T-helper 17 cell (primary cell): ENCODE results near the gene TBC1D22A. TPM values are rescaled to one million over a fixed set of nuclear protein-coding genes. Genes with fewer than 3 reads are reported as not detected.

Source experiments
- ATAC-seq: fragments of 150-1000 bp; cut with Tn5 transposase; 2 replicates; pipeline ENCODE4 v1.10.0; 2021; ENCODE audit warnings: mild to moderate bottlenecking, moderate library complexity
- DNase-seq, 3 donors: peaks; one replicate each; pipeline versions ENCODE4 v3.0.0 to v3.0.0-alpha.2; 2020 to 2021
- H3K9me3 ChIP-seq: one replicate; pipeline ENCODE4 v1.7.0; 2013; ENCODE audit warnings: low read length, mild to moderate bottlenecking; ENCODE audit not compliant: control insufficient read depth, poor library complexity, severe bottlenecking
- H3K27ac Mint-ChIP-seq: one replicate; pipeline ENCODE4 v1.8.0; 2022; ENCODE audit warnings: mild to moderate bottlenecking, moderate library complexity, mixed read lengths
- H3K27me3 Mint-ChIP-seq: one replicate; pipeline ENCODE4 v1.8.0; 2022; ENCODE audit warnings: mixed read lengths
- H3K36me3 Mint-ChIP-seq: one replicate; pipeline ENCODE4 v1.8.0; 2022; ENCODE audit warnings: low read depth, mixed read lengths
- H3K4me1 Mint-ChIP-seq: one replicate; pipeline ENCODE4 v1.8.0; 2022; ENCODE audit warnings: mild to moderate bottlenecking, mixed read lengths
- H3K4me3 Mint-ChIP-seq: one replicate; pipeline ENCODE4 v1.8.0; 2022; ENCODE audit warnings: mild to moderate bottlenecking, moderate library complexity, mixed read lengths
- total RNA-seq, 4 donors: library from RNA in 2 of 4; stranded (reverse) in 2 of 4; gene quantifications; one replicate each; pipeline ENCODE4 v1.2.3 and lab custom pipeline; 2022 to 2026

The TBC1D22A gene, protein sequence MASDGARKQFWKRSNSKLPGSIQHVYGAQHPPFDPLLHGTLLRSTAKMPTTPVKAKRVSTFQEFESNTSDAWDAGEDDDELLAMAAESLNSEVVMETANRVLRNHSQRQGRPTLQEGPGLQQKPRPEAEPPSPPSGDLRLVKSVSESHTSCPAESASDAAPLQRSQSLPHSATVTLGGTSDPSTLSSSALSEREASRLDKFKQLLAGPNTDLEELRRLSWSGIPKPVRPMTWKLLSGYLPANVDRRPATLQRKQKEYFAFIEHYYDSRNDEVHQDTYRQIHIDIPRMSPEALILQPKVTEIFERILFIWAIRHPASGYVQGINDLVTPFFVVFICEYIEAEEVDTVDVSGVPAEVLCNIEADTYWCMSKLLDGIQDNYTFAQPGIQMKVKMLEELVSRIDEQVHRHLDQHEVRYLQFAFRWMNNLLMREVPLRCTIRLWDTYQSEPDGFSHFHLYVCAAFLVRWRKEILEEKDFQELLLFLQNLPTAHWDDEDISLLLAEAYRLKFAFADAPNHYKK
- total RNA-seq (10 to 100 TPM; 42.1 to 43.8 TPM), total RNA-seq (lab: John Stamatoyannopoulos, UW) (51.3 to 80.1 reads per million in 2 donors)

DNA sequence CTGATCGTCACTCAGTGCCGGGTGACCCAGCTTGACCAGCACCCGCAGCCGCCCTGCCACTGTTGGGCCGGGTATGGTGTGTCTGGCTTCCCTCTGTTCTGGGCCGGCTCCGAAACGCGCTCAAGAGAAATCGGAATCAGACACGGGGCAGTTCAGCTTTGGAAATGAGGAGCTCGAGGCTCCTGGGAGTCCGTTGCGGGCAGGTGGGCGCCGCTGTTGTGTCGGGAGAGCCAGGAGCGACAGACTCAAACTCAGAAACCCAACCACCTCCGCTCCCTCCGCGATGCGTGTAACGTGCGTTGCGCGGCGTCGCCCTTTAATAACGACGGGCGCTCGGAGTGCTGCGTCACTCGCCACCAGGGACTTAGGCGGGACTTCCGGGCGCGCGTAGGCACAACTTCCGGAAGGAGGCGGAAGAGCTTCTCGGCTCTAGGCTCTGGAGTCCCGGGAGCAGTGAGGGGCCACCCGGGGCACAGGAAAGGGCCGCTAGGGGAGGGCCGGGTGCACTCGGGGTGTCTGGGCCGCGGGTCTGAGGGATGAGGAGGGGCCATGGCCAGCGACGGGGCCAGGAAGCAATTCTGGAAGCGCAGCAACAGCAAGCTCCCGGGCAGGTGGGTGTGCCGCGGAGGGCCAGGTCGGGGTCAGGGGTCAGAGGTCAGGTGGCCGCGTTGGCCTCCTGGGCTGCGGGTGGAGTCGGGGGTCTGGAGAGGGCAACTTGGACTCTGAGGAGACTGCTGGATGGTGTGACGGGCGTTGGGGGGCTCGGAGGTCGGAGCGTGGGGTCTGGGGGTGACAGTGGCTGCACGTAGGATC, at the start of gene TBC1D22A:
TBC1D22A (plus strand) TSS at position 413 of the 813 bp plus-strand sequence; CDS start at position 550, 137 bp downstream.
- Mint-ChIP-seq H3K4me3 (peak within 1 kb of the TSS; percentile 97), H3K27ac (peak within 1 kb of the TSS; percentile 100), H3K36me3 (peaks cover 1% of the 10 kb centered on the region), H3K27me3 (no peaks in the 10 kb centered on the region), H3K4me1 (peaks cover 48% of the 10 kb centered on the region)
- H3K9me3 ChIP-seq = no peaks in the 10 kb centered on the region
- ATAC-seq (peak; percentile 92), DNase-seq (peak; percentile 87 to 94 (median 89))

DNA sequence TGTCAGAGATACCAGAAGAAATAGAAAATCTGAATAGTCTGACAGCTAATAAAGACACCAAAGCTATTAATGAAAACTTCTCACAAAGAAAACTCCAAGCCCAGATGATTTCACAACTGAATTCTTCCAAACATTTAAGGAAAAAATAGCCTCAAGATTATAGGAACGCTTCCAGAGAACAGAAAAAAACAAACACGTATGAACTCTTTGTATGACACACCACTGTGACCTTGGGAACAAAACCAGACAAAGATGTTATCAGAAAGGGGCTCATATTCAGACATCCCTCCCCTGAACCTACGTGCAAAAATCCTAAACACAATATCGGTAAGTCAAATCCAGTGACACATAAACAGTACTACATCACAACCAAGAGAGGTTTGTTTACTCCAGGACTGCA, 47.9 kb upstream of the TBC1D22A start:
- H3K9me3 ChIP-seq = no peaks in the 10 kb centered on the region
- DNase-seq (no peak), ATAC-seq (peak; percentile 27)
- Mint-ChIP-seq H3K4me1 (peaks cover 24% of the 10 kb centered on the region), H3K36me3 (peaks cover 4% of the 10 kb centered on the region), H3K27me3 (no peaks in the 10 kb centered on the region), H3K4me3 (no peak overlapping the region), H3K27ac (peak overlapping the region; percentile 91)

DNA sequence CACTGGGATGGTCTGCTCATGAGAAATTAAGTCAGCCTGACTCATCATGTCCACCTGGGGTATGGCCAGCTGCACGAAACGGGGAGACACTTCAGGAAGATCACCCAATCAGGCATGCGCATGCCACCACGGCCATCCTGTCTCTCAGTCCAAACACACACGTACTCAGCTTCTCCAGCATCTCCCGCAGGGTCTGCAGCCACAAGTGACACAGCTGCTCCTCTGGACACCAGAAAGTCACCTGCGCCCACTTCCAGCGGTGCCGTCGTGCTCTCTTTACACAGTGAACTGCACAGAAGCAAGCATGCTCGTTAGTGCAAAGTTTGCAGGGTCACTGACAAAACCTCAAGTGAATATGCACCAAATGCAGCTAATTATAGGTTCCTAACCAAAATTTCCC, 42.5 kb upstream of the TBC1D22A start:
- peak overlapping the region; percentile 67 for H3K4me3 Mint-ChIP-seq
- no peak for DNase-seq
- no peak for ATAC-seq
- H3K36me3 Mint-ChIP-seq = peaks cover 7% of the 10 kb centered on the region
- peaks cover 35% of the 10 kb centered on the region for H3K4me1 Mint-ChIP-seq
- no peaks in the 10 kb centered on the region for H3K27me3 Mint-ChIP-seq
- H3K9me3 ChIP-seq = no peaks in the 10 kb centered on the region
- no peak overlapping the region for H3K27ac Mint-ChIP-seq

DNA sequence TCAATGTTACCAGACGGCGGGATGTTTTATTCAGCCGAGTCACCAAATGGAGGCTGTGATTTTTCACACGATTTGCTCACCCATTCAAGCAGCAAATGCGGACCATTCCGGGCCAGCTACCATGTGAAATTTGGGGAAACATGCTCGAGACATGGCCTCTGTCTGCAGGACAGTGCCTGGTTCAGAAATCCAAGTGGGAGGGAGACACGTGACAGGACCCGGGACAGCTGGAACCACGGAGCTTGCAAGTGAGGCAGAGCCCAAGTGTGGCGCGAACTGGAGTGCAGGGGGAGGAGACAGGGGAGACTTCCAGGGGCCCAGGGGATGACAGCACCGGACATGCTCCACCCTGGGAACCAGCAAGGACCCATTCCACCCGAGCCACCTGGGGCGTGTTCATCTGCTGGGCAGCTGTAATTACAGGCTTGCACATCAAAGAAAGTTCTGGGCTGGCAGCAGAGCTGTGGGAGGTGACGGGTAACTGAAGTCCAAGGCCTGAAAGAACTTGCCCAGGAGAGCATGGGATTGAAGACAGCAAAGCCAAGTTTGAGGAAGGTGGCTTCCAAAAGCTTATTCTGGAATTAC, 40.9 kb upstream of the TBC1D22A start:
- DNase-seq = no peak
- Mint-ChIP-seq H3K4me3 (no peak overlapping the region), H3K4me1 (peaks cover 33% of the 10 kb centered on the region), H3K36me3 (peaks cover 7% of the 10 kb centered on the region), H3K27ac (peak overlapping the region; percentile 83), H3K27me3 (no peaks in the 10 kb centered on the region)
- ATAC-seq = no peak
- no peaks in the 10 kb centered on the region for H3K9me3 ChIP-seq

DNA sequence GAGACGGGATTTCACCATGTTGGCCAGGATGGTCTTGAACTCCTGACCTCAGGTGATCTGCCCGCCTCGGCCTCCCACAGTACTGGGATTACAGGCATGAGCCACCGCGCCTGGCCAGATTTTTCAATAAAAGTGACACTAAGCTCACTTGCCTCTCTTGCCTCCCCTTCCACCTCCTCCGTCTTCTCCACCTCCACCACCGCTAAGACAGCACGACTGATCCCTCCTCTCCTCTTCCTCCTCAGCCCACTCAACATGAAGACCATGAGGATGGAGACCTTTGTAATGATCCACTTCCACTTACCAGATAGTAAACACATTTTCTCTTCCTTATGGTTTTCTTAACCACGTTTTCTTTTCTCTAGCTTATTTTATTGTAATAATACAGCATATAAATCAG, 38.6 kb upstream of the TBC1D22A start:
- H3K36me3 Mint-ChIP-seq = peaks cover 3% of the 10 kb centered on the region
- peak overlapping the region; percentile 86 for H3K27ac Mint-ChIP-seq
- DNase-seq (no peak), ATAC-seq (no peak)
- H3K9me3 ChIP-seq = no peaks in the 10 kb centered on the region
- H3K4me1 Mint-ChIP-seq = peaks cover 40% of the 10 kb centered on the region
- no peaks in the 10 kb centered on the region for H3K27me3 Mint-ChIP-seq
- H3K4me3 Mint-ChIP-seq = no peak overlapping the region

DNA sequence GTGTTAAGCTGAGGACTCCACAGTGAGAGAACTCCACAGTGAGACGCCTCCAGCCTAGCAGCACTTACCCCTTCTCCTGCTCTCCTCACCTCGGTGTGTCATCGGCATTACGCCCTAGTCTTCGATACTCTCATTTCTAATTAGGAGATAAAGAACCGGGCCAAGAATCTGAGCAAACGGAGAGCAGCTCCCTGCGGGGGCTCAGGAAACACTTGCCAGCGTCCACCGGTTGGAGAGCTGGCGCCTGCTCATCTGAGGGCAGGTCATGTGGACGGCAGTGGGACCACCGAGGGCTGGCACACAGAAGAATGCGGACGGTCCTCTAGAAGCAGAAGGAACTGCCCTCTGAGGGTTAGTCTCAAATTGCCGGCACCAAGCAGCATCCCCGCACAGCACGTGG, 37.4 kb upstream of the TBC1D22A start:
- Mint-ChIP-seq H3K4me3 (no peak overlapping the region), H3K27ac (no peak overlapping the region), H3K36me3 (peaks cover 3% of the 10 kb centered on the region), H3K27me3 (no peaks in the 10 kb centered on the region), H3K4me1 (peaks cover 45% of the 10 kb centered on the region)
- ATAC-seq (no peak), DNase-seq (no peak)
- H3K9me3 ChIP-seq = no peaks in the 10 kb centered on the region

DNA sequence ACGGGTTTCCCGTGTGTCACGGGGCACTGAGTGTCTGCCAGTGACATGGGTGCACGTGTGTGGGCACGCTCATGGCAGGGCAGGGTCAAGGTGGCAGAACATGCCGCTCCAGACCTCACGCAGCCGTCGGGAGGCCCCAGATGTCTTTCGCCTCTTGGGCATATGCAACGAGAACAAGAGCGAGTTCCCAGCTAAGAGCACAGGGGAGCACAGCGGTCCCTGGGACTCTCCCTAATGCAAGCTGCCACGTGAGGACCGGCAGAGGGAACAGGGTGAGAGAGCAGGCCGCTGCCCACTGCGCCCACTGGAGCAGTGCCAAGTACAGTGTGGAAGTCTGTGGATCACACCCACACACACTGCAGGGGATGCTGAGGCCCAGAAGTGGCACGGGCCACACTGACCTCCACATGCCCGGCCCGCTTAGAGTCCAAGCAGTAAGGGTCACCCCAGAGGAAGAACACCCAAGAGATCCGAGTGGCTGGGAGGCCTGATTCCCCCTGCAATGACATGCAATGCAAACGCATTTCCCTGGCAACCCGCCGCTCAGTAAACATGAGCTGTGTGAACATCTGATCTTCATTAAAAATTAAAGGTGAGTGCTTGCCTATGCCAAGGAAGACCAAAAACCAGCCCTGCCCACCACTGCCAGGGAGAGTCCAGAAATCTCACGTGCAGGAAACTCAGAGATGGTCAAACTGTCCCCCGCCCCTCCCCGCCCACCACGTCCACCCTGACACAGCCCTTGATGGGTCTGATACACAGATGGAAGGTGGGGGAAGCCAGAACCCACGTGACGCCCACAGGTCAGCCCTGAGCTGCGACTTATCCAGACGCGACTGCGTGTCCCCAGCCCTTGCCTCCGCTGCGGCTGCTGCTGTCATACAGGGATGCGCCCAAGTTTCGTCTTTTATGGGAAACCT, 36.1 kb upstream of the TBC1D22A start:
- Mint-ChIP-seq H3K4me1 (peaks cover 52% of the 10 kb centered on the region), H3K36me3 (peaks cover 3% of the 10 kb centered on the region), H3K27ac (peak overlapping the region; percentile 97), H3K27me3 (no peaks in the 10 kb centered on the region), H3K4me3 (no peak overlapping the region)
- ATAC-seq (no peak), DNase-seq (no peak)
- no peaks in the 10 kb centered on the region for H3K9me3 ChIP-seq

DNA sequence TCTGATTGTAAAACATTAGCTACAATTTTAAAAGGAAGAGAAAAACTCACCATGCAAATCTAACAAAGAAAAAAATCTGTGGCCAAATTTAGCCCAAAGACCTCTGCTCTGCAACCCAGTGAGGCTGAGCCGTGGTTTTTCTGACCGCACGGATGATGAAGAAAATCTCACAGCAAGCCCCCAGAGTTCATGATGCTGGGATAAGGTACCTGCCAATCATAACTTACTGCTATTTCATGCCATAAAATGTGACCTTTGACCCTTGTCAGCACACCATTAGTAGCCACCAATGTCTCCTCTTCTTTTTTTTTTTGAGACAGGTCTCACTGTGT, 35.5 kb upstream of the TBC1D22A start:
- H3K9me3 ChIP-seq = no peaks in the 10 kb centered on the region
- peak overlapping the region; percentile 15 for H3K4me3 Mint-ChIP-seq
- peaks cover 54% of the 10 kb centered on the region for H3K4me1 Mint-ChIP-seq
- DNase-seq (no peak), ATAC-seq (no peak)
- H3K36me3 Mint-ChIP-seq = peaks cover 6% of the 10 kb centered on the region
- no peaks in the 10 kb centered on the region for H3K27me3 Mint-ChIP-seq
- H3K27ac Mint-ChIP-seq = peak overlapping the region; percentile 97

DNA sequence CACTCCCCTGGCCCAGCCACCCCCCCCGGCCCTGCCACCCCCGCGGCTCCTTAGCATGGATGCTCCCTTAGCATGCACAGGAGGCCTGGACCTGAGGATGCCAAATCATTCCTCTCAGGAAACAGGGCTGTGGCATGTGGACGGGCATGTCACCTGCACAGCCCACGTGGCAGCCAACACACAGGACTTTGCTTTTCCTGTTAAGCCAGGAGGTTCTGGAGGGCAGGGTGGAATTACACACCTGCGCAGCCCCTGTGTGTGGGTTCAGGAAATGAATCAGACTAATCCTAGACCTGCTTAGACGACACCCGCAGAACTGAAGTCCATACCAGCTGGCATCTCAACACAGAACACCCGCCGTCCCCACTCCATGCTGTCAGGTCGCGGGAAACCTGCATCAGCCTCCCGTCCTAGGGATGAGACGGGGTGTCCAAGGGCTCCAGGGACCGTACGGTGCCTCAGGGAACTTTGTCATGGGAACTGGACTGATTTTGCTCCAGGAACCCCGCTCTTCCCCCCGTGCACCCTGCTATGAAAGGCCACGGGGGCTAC, 34.6 kb upstream of the TBC1D22A start:
- Mint-ChIP-seq H3K27me3 (no peaks in the 10 kb centered on the region), H3K27ac (peak overlapping the region; percentile 97), H3K4me1 (peaks cover 53% of the 10 kb centered on the region), H3K36me3 (peaks cover 6% of the 10 kb centered on the region), H3K4me3 (peak overlapping the region; percentile 62)
- no peaks in the 10 kb centered on the region for H3K9me3 ChIP-seq
- DNase-seq (no peak), ATAC-seq (no peak)

DNA sequence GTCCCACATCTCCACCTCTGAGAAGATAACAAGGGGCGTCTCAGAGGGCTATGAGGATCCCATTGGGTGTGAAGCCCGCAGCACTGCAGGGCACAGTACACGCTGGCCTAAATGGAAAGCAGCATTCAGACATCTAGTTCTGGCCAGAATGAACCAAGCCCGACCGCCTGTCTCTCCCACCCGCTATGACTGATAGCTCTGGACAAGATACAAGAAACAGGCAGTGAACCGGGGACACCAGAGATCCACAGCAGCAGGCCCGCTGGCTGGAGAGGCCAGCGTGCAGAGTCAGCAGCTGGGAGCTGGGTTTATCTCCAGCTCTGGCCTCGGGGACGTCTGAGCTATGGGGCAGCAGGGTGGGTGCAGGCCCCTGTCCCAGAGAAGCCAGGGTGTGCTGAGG, 34.0 kb upstream of the TBC1D22A start:
- peak overlapping the region; percentile 97 for H3K27ac Mint-ChIP-seq
- H3K9me3 ChIP-seq = no peaks in the 10 kb centered on the region
- H3K4me1 Mint-ChIP-seq = peaks cover 49% of the 10 kb centered on the region
- H3K4me3 Mint-ChIP-seq = peak overlapping the region; percentile 62
- ATAC-seq (no peak), DNase-seq (no peak)
- peaks cover 6% of the 10 kb centered on the region for H3K36me3 Mint-ChIP-seq
- H3K27me3 Mint-ChIP-seq = no peaks in the 10 kb centered on the region

DNA sequence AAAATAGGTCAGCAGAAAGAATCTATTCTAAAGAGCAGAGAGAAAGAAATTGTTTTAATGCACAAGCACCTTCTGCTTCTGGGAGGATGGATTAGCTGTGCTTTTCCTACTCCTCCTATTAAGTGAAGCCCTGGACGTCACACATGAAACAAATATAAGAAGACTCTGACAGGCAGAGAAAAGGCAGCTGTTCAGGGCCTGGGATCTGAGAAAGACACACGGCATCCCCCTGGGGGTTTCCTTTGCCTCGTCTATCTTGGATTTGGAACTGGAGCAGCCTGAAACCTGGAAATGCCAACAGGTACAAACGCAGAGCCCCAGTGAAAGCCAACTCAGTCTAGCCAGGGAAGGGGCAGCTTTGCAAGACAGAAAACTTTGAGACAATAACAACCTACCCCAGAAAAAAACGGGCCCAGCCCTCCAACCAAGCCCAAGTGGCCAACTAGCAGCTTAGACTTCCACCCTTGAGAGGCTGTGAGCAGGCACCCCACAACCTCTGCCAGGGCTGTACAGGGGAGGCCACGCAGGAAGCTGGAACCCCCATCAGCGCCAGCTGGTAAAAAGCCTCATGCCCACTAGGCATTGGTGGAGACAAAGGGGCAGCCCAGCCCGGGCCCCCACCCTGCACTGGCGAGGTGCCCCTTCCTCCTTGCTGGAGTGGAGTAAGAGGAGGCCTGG, 31.7 kb upstream of the TBC1D22A start:
- H3K36me3 Mint-ChIP-seq = peaks cover 3% of the 10 kb centered on the region

More for the DNA sequence above, 31.7 kb upstream of the TBC1D22A start:
- peak overlapping the region; percentile 97 for H3K27ac Mint-ChIP-seq
- no peaks in the 10 kb centered on the region for H3K27me3 Mint-ChIP-seq
- H3K4me3 Mint-ChIP-seq = peak overlapping the region; percentile 92
- no peak for DNase-seq
- peaks cover 55% of the 10 kb centered on the region for H3K4me1 Mint-ChIP-seq
- H3K9me3 ChIP-seq = no peaks in the 10 kb centered on the region
- ATAC-seq = peak; percentile 22
